ENCODE data around the gene FOXC1. TPM values are rescaled to one million over a fixed set of nuclear protein-coding genes. Genes with fewer than 3 reads are reported as not detected.

Gene FOXC1
- total and polyA plus RNA-seq, 7 donors = 0.90 to 2.7 (median 1.5) TPM

DNA sequence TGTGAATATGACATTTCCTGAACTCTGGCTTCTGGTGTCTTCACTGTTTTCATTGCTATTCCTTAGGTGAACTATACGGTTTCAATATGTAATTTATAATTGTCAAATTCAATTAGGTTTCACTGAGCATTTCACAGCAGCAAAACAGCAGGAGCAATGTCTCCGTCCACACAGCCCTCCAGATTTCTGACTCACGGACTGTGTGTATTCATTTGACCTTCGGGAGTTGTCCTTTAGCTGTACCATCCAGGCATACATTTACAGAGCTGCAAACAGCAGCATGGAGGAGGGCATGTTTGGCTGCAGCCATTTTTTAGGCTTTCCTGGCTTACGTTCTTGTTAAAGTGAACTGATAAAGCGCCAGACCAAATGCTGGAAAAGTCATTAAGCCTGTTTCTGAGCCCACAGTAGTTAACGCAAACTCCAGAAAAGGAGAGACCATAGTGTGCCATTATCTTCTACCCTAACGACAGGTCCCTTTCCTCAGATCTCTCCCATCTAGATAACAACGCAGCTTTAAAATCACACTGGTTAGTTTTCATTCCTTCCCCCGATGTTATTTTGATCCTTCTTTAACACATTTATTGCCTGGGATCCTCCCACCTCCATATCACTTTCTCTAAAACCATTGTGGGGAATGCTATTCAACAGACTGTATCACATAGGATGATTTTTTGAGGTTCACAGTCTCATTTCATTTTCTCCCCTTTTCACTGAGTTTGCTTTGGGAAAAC lies 18.3 kb downstream of the FOXC1 start:
- H3K36me3 ChIP-seq (ENCODE audit: insufficient read depth in 1 of 2, low read depth in 1 of 2) = no peaks in the 10 kb centered on the region
- peaks cover 8% of the 10 kb centered on the region for H3K4me1 ChIP-seq
- H3K4me3 ChIP-seq = no peak overlapping the region
- 75 to 79% (median 78%) methylated on average over 10 of the region's 10 CpGs for WGBS, 3 donors
- no peak overlapping the region for H3K27ac ChIP-seq
- ATAC-seq (no peak), DNase-seq (no peak)
- TF ChIP-seq, protein P1, sequence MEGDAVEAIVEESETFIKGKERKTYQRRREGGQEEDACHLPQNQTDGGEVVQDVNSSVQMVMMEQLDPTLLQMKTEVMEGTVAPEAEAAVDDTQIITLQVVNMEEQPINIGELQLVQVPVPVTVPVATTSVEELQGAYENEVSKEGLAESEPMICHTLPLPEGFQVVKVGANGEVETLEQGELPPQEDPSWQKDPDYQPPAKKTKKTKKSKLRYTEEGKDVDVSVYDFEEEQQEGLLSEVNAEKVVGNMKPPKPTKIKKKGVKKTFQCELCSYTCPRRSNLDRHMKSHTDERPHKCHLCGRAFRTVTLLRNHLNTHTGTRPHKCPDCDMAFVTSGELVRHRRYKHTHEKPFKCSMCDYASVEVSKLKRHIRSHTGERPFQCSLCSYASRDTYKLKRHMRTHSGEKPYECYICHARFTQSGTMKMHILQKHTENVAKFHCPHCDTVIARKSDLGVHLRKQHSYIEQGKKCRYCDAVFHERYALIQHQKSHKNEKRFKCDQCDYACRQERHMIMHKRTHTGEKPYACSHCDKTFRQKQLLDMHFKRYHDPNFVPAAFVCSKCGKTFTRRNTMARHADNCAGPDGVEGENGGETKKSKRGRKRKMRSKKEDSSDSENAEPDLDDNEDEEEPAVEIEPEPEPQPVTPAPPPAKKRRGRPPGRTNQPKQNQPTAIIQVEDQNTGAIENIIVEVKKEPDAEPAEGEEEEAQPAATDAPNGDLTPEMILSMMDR (IDR thresholded peaks at IDR 0.05) = no peak
- H3K27me3 ChIP-seq (ENCODE audit: insufficient read depth in 3 of 3, low read length in 2 of 3) = peaks cover 0 to 64% (median 19%) of the 10 kb centered on the region in 3 donors
- no peaks in the 10 kb centered on the region for H3K9me3 ChIP-seq
- intact Hi-C loops (cut with DNase I) = no loop called here

DNA sequence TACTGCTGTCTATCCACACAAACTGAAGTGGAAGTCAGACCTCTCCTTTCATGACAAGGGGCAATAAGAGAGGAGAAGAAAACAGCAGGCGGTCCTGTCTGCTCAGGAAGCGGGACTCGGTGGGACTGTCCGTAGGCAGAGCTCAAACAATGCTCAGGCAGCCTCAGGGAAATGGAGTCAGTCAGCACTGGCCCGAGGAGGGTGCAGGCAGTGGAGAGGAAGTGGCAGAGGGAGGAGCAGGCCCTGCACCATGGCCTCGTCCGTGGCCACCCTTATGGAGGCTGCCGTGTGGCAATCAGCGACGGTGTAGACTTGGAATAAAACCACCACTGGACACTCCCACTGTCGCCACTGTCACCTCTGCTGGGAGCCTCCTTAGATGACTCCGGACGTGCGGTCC lies 19.6 kb downstream of the FOXC1 start:
- no peak overlapping the region for H3K4me3 ChIP-seq
- TF ChIP-seq, protein P1 (IDR thresholded peaks at IDR 0.05) = no peak
- peaks cover 0 to 52% (median 13%) of the 10 kb centered on the region in 3 donors for H3K27me3 ChIP-seq (ENCODE audit: insufficient read depth in 3 of 3, low read length in 2 of 3)
- no peaks in the 10 kb centered on the region for H3K9me3 ChIP-seq
- 90 to 93% (median 92%) methylated on average over 14 of the region's 14 CpGs for WGBS, 3 donors
- no peaks in the 10 kb centered on the region for H3K36me3 ChIP-seq (ENCODE audit: insufficient read depth in 1 of 2, low read depth in 1 of 2)
- H3K27ac ChIP-seq = no peak overlapping the region
- ATAC-seq (no peak), DNase-seq (peak in 1 of 2 donors; percentile 38)
- peaks cover 8% of the 10 kb centered on the region for H3K4me1 ChIP-seq
- intact Hi-C loops (cut with DNase I) = no loop called here

DNA sequence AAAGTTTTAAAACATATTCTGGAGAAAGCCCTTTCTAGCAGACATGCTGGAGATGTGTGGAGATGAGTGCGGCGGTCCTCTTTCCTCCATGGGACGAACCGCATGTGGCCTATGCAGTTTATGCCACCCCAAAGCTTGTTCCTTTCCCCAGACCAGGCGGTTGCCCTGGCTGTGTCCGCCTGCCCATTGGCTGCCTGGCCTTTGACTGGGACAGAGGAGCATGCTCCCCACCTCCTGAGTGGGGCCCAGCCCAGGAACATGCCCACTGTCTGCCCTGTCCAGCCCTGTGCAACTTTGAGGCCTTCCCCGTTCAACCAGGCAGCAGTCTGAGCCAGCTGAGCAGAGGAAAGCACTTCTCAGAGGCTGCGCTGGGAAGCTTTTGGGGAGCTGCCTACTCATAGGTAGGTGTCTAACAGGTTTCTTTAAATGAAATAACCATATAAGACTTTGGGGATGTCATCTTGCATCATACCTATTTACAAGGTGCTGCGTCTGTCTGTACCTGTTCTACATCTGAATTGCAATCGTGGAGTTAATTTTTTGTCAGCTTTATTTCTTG lies 20.6 kb downstream of the FOXC1 start:
- no peak overlapping the region for H3K4me3 ChIP-seq
- peaks cover 3% of the 10 kb centered on the region for H3K4me1 ChIP-seq
- peaks cover 0 to 42% (median 13%) of the 10 kb centered on the region in 3 donors for H3K27me3 ChIP-seq (ENCODE audit: insufficient read depth in 3 of 3, low read length in 2 of 3)
- intact Hi-C loops (cut with DNase I) = no loop called here
- no peaks in the 10 kb centered on the region for H3K9me3 ChIP-seq
- 90 to 97% (median 92%) methylated on average over 10 of the region's 10 CpGs for WGBS, 3 donors
- H3K27ac ChIP-seq = no peak overlapping the region
- H3K36me3 ChIP-seq (ENCODE audit: insufficient read depth in 1 of 2, low read depth in 1 of 2) = no peaks in the 10 kb centered on the region
- ATAC-seq (no peak), DNase-seq (peak in 1 of 2 donors; percentile 41)
- TF ChIP-seq, protein P1 (IDR thresholded peaks at IDR 0.05) = no peak

DNA sequence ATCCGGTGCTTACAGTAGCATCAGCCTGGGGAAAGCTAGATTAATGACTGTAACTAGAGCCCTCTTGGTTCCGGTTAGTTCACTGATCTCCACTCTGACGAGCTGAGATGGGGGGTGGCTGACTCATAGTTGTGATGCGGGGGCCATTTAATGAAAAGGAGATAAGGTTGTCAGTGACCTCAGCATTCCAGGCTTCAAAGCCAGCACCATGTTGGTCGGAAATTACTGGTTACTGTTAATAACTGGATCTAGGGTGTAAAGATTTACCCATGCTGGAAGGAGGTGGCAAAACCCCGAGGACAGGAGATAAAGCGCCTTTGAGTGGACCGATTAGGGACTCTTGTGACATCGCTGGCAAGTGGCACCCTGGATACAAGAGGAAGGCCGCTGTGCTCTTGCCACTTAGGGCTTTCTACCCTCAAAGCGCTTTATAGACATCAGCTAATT lies 21.1 kb downstream of the FOXC1 start:
- intact Hi-C loops (cut with DNase I) = no loop called here
- H3K4me1 ChIP-seq = no peaks in the 10 kb centered on the region
- H3K9me3 ChIP-seq = no peaks in the 10 kb centered on the region
- no peak overlapping the region for H3K27ac ChIP-seq
- H3K27me3 ChIP-seq (ENCODE audit: insufficient read depth in 3 of 3, low read length in 2 of 3) = peaks cover 0 to 37% (median 12%) of the 10 kb centered on the region in 3 donors
- H3K36me3 ChIP-seq (ENCODE audit: insufficient read depth in 1 of 2, low read depth in 1 of 2) = no peaks in the 10 kb centered on the region
- TF ChIP-seq, protein P1 (IDR thresholded peaks at IDR 0.05) = no peak
- no peak for ATAC-seq
- no peak for DNase-seq
- no peak overlapping the region for H3K4me3 ChIP-seq
- 85 to 90% (median 85%) methylated on average over 11 of the region's 11 CpGs for WGBS, 3 donors

All from psoas muscle (tissue), 8 donors.